Activated CD8-positive, alpha-beta memory T cell treated with anti-CD3 and anti-CD28 coated beads for 36 hours (primary cell): ENCODE measurements around the gene MEI4. TPM values are rescaled to one million over a fixed set of nuclear protein-coding genes. Genes with fewer than 3 reads are reported as not detected.
"Not testable (repeated sequence)": the region's sequence is repeated elsewhere in the genome, so short reads cannot be mapped to it uniquely, and the experiment has no call there.

Source experiments
- CTCF ChIA-PET: fragments of 350-600 bp; sonication (Branson Sonifier 250); formaldehyde crosslinking; loops from one replicate; lab custom pipeline; 2021; ENCODE audit warnings: antibody characterized with exemption; lab: Charles Lee
- POLR2A ChIA-PET: fragments of 350-600 bp; sonication (Branson Sonifier 250); formaldehyde crosslinking; loops from one replicate; lab custom pipeline; 2021; ENCODE audit warnings: antibody characterized with exemption; lab: Charles Lee
- total RNA-seq, 2 experiments: library from RNA; stranded (reverse); gene quantifications; one replicate each; pipeline ENCODE4 v1.2.3, GENCODE V29; 2021

Gene MEI4
- total RNA-seq, 2 experiments from 2014 or later = not detected

DNA sequence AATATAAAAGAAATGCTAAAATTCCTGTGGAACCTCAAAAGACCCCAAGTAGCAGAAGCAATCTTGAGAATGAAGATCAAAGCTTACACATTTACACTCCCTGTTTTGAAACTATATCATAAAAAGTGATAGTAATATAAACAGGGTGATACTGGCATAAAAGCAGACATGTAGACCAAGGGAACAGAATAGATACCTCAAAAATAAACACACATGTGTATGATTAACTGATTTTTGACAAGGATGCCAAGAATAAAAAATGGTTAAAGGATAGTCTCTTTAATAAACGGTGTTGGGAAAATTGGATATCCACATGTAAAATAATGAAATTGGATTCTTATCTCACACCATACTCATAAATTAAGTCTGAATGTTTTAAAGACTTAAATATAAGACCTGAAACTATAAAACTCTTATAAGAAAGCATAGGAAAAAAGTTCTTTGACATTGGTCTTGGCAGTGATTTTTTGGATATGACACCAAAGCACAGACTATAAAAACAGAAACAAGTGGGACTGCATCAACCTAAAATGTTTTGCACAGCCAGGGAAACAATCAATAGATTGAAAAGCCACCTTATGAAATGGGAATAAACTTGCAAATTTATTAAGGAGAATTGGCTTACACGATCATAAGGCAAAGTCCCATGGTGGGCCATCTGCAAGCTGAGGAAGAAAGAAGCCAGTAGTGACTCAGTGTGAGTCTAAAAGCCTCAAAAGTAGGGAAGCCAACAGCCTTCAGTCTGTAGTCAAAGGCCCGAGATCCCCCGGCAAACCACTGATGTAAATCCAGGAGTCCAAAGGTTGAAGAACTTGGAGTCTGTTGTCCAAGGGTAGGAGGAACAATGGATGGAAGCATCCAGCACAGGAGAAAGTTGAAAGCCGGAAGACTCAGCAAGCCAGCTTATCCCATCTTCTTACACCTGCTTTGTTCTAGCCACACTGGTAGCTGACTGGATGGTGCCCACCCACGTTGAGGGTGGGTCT lies 144.3 kb downstream of the MEI4 start:
- CTCF ChIA-PET = no interaction called here
- POLR2A ChIA-PET = no interaction called here

DNA sequence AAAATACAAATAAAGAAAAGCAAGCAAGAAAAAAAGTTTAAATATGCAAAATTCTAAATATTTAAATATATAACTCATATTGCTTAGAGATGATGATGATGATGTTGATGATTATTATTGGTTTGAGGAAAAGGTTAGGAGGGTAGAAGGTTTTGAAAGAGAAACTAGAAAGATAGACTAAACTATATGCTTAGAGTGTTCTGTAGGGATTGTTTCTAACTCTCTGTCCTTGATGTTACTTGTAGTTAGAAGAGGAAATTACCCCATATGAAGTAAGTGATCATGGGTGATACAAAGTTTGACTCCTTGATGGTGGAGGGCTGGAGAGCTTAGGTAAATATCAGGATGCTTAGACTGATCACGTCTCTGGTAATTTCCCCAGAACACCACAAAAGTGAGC lies 159.5 kb downstream of the MEI4 start:
- POLR2A ChIA-PET = no interaction called here
- CTCF ChIA-PET = no interaction called here

- POLR2A ChIA-PET = no interaction called here
- CTCF ChIA-PET = no interaction called here
Observed at GRCh38 chr6:77813090-77813489, 160.3 kb downstream of the MEI4 start.

DNA sequence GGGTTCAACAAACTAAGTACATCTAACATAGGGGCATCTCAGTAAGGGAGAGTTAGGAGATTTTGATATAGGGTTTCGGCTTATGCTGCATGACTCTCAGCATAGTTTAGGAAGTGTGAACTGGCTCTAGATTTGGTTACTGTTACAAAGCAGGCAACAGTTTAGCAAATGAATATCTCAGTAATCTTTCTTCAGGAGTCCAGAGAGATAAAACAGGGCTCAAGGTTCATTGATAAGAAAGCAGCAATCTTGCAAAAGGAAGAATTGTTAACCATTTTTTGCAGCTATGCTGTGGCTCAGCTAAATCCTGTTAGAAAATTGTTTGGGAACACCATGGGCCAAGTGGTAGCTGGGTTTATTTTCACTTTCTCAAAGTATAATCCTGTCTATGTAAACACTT lies 161.3 kb downstream of the MEI4 start:
- POLR2A ChIA-PET = no interaction called here
- CTCF ChIA-PET = no interaction called here

- POLR2A ChIA-PET = no interaction called here
- CTCF ChIA-PET = no interaction called here
Observed at GRCh38 chr6:77815531-77815930, 162.7 kb downstream of the MEI4 start.

DNA sequence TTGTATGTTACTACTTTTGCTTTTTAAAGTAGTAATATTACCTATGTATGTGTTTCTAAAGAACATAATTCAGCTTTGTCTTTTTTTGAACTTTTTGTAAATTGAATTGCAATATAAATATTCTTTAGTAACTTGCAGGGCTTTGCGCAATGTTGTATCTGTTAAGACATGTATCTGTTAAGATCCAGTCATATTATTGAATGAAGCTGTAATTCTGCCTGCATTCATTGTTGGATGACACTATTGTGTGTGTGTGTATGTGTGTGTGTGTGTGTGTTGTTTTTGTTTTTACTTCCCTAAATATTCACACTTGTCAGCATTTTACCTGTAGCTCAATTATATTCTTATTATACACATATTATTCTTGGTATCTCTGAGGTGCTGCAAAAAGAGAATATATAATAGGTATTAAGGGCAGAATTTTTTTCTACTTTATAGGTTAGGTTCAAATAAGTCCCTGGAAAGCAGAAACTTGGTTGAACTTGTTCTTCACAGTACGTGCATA lies 164.0 kb downstream of the MEI4 start:
- CTCF ChIA-PET = no interaction called here
- POLR2A ChIA-PET = no interaction called here

- ChIA-PET POLR2A (no interaction called here), CTCF (no interaction called here)
Observed at GRCh38 chr6:77822265-77822664, 169.4 kb downstream of the MEI4 start.

GRCh38 chr6:77825204-77825603 lies 172.4 kb downstream of the MEI4 start:
- ChIA-PET POLR2A (no interaction called here), CTCF (no interaction called here)

GRCh38 chr6:77829736-77830135 lies 176.9 kb downstream of the MEI4 start:
- ChIA-PET CTCF (no interaction called here), POLR2A (no interaction called here)

DNA sequence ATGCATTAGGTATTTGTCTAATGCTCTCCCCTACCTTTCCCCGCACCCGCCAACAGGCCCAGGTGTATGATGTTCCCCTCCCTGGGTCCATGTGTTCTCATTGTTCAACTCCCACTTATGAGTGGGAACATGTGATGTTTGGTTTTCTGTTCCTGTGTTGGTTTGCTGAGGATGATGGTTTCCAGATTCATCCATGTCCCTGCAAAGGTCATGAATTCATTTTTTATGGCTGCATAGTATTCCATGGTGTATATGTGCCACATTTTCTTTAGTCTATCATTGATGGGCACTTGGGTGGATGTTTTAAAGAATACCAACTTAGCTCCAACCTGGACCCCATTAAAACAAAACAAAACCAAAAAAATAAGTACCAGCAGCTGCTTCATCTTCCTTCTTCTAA lies 180.9 kb downstream of the MEI4 start:
- POLR2A ChIA-PET, CTCF ChIA-PET: not testable (repeated sequence)

DNA sequence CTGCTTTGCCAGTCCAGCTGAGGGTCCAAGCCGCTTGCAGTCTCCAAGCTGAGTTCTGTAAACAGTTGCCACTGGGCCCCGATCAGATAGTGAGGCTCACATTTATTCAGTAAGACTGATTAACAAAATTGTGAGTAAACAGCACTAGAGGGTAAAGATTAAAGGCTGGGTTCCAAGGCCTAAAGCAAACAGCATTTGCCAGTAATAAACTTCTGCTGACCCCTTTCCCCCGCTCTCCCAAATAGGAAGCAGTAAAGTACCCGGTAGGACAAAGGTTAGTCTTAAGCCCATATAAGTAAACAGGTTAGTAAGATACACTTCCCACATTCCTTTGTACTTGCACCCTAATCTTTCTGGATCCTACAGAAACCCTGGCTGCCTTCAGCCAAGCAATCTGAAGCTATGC lies 181.8 kb downstream of the MEI4 start:
- ChIA-PET CTCF (no interaction called here), POLR2A (no interaction called here)

GRCh38 chr6:77837034-77837784 lies 184.4 kb downstream of the MEI4 start:
- ChIA-PET CTCF (no interaction called here), POLR2A (interaction anchor here (0.6 kb wide), 1 partner anchor 166 kb away, joined by 3 read pairs; no protein-coding TSS in a partner anchor)

DNA sequence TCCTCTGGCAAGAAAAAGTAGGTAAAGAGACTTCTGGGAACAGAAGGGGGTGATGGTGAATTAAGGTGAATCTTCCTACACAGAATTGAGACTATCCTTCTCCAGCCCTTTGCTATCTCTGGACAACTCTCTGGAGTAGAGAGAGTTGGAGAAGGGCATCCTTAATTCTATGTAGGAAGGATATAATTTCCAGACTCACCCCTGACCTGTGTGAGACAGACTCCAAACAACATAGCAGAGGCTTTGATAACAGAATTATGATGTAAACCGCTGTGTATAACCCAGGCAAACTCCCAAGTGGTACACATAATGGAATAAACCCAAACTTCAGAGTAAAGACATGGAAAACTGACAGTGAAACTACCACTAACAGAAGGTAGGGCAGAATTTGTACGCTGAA lies 186.5 kb downstream of the MEI4 start:
- CTCF ChIA-PET = no interaction called here
- POLR2A ChIA-PET = no interaction called here

DNA sequence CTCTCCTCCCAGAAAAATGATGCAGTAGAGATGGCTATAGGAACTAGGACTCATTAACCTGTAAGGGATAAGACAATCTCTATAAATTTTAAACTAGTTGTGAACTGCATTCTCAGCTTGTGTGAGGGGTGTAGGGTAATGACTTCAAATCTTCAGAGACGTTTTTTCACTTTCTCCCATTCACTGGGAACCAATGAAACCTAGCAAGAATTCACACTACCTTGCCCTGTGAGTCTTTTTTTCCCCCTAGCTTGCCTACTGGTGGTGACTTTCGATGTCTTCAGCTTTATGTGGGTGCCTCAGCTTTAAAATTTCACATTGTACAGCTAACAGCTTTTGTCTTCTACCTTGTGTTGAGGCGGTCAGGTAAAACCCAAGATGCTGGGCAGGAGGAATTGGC lies 192.0 kb downstream of the MEI4 start:
- POLR2A ChIA-PET = no interaction called here
- CTCF ChIA-PET = no interaction called here

DNA sequence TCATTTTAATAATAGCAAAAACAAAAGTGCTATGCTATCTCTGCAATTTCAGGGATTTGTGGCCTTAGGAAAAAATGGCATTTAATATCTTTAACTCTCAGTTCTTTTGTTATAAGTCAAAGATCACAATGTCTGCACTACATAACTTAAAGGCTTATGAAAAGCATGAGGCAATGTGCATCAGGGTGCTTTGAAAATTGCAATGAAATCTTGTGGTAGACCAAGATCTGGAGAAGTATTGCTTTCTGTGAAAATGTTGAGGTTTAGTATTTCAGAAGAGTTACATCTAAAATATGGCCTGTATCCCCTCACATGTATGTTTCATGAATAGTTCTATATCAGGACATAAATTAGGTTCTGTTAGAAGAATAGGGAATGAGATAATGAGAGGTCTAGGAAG lies 200.6 kb downstream of the MEI4 start:
- CTCF ChIA-PET = no interaction called here
- POLR2A ChIA-PET = no interaction called here

- ChIA-PET POLR2A (no interaction called here), CTCF (no interaction called here)
Observed at GRCh38 chr6:77856391-77856790, 203.6 kb downstream of the MEI4 start.

- ChIA-PET POLR2A (no interaction called here), CTCF (no interaction called here)
Observed at GRCh38 chr6:77857421-77857820, 204.6 kb downstream of the MEI4 start.

- CTCF ChIA-PET = no interaction called here
- POLR2A ChIA-PET = no interaction called here
Observed at GRCh38 chr6:77876300-77876699, 223.5 kb downstream of the MEI4 start.

DNA sequence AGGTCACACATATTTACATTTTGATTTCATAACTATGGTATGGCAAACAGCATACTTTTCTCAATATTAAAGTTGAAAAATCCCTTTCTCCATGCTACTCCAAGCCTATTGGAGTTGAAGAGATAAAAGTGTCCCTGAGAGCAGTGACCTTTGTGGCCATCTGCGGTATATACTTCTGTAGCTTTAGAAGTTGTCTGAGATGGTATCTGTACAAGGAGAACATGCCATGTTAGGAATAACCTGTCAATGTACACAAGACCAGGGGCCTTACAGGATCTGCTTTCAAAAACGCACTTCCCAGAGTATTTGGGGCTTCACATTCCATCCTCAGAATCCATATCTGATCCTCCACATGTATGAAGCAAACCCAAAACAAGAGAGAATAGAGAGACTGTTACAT lies 226.7 kb downstream of the MEI4 start:
- ChIA-PET POLR2A (no interaction called here), CTCF (no interaction called here)

DNA sequence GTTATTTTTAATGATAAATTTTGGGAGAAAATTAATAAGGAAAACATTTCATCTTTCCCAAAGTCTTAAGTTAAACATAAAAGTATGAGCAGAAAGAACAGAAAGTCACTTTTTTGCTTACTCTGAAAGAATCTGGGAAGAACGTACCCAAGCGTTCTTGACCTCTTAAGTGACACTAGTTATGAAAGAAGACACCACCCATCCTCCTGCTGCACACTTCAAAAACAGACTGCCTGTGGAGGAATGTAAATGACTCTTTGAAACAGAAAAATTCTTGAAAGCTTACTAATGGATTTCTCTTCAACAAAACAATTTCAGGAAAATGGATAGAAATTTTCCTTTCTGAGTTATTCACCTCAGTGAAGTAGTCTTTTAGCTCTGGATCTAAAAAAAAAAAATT lies 227.7 kb downstream of the MEI4 start:
- POLR2A ChIA-PET = no interaction called here
- CTCF ChIA-PET = no interaction called here

DNA sequence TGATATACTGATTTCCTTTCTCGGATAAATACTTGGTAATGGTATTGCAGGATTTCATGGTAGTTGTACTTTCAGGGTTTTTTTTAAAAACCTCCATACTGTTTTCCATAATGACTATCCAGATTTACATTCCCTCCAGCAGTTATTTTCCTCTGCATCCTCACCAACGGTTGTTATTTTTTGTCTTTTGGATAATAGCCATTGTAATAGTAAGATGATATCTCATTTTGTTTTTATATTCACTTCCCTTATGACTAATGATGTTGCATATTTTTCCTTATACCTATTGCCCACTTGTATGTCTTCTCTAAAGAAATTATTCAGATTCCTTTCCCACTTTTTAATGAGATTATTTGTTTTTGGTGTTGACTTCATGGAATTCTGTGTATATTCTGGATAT lies 231.0 kb downstream of the MEI4 start:
- CTCF ChIA-PET = no interaction called here
- POLR2A ChIA-PET = no interaction called here
